Measurements from ENCODE around the gene CORO6.

Gene CORO6

DNA sequence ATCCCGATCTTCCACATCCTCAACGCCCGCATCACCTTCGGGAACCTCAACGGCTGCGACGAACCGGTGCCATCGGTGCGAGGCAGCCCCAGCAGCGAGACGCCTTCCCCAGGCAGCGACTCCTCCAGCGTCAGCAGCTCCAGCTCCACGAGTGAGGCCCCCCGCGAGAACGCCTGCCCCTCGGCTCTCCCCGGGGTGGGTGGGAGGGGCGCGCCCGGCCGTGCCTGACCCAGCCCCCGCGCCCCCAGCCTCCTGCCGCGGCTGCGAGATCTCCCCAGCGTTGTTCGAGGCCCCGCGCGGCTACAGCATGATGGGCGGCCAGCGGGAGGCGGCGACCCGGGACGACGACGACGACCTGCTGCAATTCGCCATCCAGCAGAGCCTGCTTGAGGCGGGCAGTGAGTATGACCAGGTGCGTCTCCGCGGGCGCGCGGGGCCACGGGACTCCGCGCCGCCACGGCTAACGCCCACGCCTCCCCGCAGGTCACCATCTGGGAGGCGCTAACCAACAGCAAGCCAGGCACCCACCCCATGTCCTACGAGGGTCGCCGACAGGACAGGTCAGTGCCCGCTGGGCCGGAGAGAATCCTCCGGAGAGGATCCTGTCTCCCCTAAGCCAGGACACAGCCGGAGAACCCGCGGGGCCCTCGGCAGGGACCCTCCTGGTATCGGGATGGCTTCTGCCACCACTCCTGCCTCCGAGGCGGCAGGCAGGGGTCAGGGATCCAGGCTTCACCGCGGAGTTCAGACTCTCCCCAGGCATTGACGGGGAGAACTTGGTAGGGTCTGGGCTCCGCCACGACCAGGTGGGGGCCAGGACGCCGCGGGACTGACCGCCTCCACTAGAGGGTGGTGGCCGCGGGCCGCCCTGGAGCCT is 10.1 kb downstream of the CORO6 start:
- no peak for DNase-seq

DNA sequence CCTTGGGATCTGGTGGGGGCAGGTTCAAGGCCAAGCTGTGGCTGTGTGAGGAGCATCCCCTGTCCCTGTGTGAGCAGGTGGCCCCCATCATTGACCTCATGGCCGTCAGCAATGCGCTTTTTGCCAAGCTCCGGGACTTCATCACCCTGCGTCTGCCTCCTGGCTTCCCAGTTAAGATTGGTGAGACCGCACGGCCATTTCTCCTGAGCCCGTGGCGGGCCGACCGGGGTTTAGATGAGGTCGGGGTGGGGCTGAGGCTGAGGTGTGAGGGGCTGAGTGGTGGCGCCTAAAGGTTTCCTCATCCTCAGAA is 10.7 kb downstream of the CORO6 start:
- DNase-seq: no peak

DNA sequence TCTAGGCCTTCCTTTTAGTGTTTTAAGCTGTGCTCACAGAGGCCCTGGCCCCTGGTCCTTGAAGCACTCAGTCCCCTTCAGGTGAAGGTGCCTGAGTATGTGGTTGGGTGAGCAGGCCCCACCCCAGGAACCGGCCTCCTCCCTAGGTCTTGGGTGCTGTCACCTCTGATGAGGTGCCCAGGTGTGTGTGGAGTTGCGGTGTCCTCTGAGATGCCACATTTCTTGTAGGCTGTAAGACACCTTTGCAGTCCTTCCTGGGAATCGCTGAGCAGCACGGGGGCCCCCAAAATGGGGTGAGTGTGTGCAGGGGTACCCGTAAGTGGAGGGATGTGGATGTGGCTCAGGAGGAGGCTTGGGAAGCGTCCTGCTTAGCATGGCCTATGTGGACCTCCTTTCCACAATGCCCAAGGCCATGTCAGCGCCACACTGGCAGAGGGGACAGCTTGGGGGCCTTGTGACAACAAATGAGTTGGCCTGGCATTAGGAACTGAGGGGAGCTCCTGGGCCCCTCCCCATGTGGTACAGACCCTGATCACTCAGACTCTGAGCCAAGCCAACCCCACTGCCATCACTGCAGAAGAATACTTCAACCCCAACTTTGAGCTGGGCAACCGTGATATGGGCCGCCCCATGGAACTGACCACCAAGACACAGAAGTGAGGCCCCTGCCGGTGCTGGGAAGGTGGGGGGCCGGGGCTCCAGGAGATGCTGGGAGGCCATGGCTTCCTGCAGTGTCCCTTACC is 11.2 kb downstream of the CORO6 start:
- DNase-seq: no peak

DNA sequence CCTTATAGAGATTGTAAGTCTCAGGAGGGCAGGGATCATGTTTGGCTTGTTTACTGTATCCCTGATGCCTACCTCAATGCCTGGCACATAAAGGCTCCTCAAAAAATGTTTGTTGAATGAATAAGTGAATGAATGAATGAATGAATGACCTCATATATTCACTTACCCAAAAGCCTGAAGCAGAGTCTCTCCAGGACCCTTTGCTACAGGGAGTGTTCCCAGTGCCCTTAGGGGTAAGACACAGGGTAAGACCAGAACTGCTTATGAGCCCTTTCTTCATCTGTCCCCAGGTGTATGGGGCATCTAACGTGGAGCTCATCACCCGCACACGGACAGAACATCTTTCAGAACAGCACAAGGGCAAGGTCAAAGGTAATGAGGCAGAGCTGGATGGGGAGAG is 12.3 kb downstream of the CORO6 start:
- DNase-seq: no peak

DNA sequence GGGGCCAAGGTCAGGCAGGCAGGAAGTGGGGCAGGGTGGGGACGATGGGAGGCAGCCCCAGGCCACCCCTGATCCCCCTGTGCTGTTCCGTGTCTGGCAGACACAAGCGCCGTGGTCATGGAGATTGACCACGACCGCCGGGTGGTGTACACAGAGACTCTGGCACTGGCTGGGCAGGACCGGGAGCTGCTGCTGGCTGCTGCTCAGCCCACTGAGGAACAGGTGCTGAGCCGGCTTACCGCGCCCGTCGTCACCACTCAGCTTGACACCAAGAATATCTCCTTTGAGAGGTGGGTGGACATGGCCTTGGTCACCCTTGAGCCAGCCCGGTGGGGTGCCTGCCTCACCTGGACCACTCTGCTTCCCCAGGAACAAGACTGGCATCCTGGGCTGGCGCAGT is 13.7 kb downstream of the CORO6 start:
- no peak for DNase-seq

DNA sequence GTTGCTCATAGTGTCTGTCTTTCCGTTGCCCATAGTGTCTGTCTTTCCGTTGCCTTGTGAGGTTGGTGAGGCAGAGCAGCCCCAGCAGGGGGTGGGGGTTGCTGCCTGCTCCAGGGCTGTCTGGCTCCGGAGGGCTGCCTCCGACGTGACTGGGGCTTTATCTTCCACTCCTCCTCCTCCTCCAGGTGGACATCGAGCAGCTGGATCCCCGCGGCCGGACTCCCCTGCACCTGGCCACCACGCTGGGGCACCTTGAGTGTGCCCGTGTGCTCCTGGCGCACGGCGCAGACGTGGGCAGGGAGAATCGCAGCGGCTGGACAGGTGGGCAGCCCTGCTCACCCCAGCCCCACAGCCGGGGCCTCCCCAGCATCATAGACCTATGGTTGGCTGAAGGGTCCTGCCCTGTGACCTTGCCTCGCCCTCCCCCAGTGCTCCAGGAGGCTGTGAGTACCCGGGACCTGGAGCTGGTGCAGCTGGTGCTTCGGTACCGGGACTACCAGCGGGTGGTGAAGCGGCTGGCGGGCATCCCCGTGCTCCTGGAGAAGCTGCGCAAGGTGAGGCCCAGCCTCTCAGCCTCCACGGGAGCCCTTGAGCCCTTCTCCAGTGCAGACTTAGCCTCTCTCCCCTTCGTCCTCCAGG is 15.0 kb downstream of the CORO6 start:
- DNase-seq: no peak

DNA sequence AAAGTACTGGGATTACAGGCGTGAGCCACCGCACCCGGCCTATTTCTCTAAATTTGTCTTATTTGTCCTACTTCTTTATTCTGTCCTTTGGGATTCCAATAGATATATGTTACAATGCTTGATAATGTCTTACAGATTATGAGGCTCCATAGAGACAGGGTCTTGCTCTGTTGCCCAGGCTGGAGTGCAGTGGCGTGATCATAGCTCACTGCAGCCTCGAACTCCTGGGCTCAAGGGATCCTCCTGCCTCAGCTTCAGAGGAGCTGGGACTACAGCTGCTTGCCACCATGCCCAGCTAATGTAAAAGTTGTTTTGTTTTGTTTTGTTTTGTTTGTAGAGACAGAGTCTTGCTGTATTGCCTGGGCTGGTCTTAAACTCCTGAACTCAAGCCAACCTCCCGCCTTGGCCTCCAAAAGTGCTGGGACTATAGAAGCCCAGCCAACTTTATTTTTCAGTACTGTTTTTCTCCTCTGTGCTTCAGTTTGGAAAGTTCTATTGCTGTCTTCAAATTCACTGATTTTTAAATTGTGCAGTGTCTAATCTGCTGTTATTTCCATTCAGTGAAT is 19.5 kb downstream of the CORO6 start:
- DNase-seq: no peak

DNA sequence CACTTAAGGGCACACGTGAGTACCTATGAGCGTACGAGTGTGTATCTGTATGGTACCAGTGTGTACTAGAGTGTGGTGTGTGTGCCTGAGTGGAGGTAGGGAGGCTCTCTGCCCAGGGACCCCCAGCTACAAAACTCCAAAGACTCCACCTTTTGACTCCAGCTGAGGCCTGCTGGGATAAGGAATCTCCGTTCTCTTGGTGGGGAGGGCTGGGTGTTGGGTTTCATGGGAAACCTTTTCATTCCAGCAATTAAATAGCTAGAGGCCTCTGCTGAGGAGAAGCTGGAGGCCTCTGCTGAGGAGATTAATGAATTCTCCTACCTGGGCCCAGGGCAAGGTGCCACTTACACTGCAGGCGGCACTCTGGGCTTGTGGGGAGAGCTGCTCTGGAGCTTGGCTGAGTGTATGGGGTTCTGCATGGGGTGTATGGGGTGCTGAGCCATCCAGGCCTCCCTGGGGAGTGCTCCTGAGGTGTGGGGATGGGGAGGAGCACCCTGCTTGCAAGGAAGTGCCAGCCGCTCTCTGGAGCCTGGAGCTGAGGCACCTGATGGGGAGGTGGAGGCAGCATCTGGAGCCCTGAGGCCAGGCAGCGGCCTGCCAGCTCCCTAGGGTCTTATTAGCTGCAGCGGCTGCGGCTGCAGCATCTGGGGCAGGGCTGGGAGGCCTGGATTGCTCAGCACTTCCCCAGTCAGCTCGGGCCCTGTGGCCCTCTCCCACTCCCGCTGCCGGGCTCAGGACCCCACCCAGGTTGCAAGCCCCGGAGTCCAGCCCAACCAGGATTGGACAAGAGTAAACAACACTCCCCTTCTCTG is 25.1 kb downstream of the CORO6 start:
- DNase-seq: no peak

DNA sequence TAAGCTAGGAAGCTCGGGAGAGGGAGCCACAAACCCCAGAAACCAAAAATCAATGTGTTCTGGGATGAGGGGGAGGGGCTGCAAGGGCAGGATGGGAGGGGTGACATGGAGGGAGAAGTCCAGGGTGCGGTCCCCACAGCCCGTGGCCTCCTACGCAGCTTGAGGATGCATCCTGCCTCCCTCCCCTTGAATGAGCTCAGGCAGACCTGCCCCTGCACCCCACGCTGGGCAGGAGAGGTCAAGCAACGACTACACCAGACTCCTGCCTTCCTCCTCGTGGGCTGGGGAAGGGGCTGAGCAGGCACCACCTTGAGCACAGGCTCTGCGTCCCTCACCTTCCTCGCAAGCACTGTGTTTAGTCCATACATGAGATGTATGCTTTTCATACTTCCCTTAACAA is 25.9 kb downstream of the CORO6 start:
- DNase-seq: no peak

DNA sequence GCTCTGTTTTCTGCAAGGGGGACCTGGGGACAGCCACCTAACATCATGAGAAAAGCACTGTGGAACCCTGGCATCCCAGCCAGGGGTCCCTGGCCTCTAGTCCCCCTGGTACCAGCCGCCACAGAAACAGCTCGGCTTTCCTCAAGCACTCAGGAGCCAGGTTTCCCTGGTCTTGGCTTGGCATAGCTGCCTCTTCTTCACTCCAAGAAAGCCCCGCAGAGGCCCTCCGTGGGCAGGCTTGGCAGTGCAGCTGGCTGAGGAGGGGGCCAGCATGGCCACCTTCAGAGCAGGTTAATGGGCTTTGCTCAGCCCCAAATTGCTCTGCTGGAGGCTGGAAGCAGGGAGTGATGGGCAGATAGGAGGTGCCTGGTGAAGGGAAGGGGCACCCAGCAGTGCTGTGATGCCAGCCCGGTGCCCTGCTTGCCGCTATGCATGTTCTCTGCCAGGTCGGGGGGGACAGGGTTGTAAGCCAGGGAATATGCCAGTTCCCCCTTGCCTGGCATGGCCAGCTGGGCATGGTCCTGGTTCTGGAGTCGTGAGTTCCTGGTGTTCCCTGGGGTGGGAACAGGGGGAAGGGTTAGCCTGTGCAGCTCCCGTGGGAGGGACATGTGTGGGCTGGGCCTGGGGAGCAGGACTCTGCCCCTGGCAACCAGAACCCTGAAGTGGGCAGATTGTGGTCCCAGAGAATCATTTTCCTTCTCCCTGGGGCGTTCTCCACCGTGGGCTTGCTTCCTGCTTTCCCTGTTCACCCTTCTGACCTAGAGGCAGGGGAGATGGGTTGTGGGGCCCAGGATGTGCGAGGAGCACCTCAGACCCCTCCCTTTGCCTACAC is 26.6 kb downstream of the CORO6 start:
- DNase-seq: no peak

DNA sequence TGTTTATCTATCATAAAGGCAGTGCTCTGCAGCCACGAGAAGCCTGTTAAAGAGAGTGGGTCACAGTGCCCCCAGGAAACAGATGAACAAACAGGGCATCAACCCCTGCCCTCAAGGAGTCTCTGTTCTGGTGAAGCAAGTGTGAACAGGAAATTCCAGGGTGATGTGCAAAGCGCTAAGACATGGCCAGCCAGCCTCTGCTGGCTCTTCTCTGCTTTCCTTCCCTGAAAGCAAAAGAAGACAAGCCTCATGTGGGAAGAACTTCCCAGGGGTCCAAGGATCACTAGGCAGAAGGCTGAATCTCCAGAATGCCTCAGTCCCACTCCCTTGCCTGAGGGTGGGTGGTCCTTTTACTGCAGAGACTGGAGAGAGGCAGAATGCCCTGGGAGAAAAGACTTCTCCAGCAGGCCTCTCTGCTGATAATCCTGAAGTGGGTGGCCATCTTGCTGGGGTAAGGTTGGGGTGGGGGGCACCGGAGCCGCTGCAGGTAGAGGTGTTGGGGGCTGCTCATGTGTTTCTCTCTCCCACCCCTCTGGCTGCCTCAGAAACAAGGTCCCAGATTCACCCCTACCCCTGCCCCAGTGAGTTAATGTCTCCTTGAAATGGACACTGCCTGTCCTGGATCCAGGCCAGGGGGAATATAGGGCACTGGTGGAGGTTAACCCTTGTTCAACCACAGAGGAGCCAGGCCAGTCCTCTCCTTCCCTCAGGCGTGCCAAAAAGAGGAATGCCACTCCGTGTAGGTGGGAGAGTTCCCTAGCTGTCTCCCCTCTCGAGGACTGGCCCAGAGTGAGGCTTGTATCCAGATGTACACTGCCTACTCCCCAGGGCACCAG is 27.4 kb downstream of the CORO6 start:
- no peak for DNase-seq

DNA sequence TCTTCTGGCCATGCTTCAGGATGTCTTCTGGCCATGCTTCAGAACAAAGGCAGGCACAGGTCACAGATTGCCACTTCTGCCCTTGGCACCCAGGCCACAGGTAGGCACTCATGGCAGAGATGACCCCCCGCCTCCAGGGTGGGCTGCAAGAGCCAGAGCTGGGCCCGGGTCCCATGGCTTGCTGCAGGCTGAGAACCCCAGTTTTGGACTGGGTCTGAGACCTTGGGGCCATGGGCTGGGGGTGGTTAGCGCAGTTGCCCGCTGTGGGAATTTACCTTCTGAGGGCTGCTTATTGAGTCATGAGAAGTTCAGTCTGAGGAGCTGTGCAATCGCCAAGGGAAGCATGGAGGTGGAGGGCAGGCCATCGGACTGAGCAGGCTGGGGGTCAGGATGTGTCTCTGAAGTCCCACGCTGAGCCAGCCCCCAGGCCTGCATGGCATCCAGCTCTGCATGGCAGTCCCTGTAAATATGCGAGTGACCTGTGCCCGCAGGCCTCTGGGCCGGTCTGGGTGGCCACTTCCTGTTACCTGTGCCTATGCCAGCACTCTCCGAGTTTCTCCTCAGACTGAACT is 28.1 kb downstream of the CORO6 start:
- no peak for DNase-seq

DNA sequence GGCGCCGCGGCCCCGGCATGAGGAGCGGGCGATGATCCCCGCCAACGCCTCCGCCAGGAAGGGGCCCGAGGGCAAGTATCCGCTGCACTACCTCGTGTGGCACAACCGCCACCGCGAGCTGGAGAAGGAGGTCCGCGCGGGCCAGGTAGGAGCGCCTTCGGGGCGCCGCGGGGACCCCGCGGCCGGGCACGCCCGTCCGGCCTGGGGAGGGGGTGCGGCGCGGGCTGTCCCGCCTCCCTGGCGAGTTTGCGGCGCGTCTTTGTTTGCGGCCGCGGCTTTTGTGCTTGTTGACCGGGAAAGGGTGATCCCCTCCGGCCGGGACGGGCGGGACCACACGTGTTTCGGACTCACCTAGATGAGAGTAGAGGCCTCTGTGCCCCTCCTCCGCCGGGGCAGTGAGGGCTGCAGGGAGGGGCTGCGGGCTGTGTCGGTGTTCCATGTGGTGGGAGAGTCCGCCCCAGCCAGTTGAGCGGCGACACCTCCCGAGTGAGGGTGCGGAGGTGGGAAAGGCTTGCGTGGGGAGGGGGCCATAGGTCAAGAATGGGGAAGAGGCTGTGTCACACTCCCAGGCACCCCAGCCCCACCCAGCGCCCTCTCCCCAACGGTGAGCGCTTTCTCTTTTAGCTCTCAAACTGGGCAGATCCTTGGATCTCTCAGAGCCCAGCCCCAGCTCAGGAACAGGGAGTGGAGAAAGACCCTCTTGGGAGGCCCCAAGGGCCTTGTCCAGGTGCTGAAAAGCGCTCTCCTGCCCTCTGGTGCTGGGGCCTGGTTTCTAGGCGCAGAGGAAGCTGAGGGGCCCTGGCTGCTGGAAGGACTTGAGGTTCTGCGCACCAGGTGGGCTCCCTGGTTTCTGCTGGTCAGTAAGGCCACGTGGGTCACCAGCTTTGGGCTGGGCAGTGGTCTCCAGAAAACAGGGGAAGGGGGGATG is 28.9 kb downstream of the CORO6 start:
- DNase-seq: peak; percentile 70

DNA sequence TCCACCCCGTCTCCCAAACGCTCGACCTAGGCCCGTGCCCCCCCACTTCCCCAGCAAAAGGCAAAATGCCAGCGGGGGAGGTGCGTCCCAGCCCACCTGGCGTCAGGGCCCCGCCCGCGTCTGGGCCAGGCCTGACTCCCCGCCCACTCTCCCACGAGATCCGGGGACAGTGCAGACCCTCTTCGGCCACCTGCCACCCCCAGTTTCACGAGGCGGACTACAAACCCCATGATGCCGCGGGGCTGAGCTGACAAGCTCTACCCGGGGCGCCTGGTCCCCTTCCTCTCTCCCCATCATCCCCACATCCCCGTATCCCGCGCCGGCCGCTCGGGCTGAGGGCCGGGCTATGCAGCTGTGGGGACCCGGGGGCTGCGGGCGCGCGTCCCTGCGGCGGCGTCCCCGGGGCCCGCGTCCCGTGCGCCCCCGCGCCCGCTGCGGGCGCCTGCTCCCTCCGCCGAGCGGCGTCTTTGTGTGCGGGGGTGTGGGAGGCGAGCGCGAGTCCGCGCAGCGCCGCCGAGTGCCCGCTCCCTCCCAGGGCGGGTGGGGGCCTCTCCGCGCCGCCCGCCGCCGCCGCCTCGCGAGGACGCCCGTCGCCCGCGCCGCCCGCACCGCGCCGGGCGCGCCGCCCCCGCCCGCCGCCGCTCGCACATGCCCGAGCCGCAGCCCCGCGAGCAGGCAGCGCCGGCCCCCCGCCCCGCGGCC is 29.7 kb downstream of the CORO6 start, which contains the start of gene ANKRD13B:
TSS of gene ANKRD13B (plus strand) at position 283 of the 702 bp plus-strand sequence. CDS start 490 bp downstream, outside the sequence.
- DNase-seq: peak; percentile 79

DNA sequence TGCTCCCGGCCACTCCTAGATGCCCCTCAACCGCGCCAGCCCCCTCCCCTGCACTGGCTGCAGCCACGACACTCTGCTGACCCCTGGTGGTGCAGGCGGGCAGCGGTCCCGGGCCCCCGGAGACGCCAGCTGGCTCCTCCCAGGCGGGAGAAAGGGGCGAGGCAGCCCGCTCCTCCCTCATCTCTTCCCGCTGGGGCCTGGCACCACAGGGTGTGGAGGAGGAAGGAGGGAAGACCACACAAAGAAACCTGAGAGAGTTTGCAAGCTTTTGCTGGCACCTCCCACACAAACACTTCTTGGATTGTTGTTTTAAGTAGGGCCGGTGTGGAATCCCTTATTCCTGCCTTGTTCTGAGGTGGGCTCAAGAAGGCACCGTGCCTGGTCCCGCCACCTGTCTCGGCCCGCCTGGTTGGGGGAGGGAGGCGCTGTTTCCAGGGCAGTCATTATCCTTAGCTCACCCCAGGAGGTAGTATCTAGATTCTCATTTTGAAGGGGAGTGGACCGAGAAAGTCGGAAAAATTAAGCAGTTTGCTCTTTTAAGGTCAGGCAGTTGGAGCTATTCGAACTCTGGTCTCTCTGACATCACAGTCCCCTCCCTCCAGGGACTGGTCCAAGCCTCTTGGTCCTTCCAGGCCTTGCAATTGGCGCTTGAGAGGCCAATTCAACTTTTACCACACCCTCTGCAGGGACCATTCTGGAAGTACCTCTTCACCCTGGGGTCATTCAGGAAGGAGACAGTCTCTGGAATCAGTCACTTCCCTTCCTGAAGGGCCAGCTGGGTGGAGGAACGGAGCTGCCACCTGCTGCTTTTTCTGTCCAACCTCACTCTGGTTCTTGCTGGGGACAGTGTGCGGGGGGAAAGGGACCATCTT is 30.7 kb downstream of the CORO6 start:
- DNase-seq: peak; percentile 93

DNA sequence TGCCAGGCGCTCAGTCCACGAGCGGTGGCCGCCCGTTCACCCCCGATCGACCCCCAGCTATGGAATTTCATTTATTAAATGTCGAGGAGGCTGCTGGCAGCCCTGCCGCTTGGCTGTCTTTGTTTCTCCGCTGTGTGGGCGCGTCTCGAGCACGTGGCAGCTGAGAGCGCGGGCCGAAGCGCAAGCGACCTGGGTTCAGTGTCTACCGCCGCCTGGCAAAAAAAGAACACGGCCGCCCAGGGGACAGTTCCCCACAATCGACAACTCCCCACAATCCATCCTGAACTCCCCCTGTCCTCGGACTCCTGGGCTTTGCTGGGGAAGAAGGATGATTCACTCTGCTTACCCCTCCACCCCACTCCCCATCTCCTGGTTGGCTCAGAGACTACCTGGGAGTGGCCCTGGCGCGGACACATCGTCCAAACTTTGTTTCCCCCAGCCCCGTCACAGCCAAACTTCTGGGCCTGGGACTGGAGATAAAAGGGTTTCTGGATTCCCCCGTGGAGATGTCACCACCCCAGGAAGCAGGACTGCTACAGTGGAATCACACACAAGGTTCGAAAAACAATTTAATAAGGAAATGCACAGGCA is 31.5 kb downstream of the CORO6 start:
- DNase-seq: peak; percentile 76

Measured in activated effector memory CD4-positive, alpha-beta T cell treated with anti-CD3 and anti-CD28 coated beads, Interleukin-2, amount 50 U/mL, for 16 hours (primary cell).